ENCODE measurements around the gene LMNA.

DNA sequence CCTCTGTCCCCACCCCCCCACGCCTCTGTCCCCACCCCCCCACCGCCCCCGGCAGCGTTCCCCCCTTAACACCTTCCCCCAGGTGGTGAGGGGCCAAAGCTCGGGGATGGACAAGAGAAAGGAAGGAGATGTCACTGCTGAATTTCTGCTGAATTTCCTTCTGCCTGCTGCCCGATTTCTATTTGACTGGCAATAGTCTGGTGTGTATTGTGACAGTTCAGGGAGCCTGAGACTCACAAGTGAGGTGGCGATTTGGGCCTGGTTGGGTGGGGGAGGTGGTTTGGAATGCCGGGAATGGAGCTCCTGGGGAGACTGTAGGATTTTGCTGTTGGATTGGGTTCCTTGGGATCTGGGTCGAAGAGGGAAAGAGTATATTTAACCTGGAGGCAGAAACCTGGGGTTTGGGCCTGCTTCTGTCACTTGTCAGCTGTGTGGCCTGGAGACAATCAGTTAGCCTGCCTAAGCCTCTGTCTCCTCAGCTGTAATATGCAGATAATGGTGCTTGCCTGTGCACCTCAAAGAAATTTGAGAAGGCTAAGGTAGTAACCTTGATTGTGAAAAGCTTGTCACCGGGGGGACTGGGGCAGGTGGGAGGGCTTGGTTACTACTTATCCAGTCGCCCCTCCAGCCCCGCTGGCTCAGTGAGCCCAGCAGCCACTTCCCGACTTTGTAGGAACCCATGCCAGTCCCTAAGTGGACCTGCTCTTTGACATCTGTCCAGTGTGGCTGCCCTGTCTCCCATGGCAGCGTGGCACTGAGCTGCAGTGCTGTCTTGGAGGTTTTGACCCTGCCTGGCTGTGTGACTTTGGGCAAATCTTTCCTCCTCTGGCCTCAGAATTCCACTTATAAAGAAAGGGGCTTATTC lies 7.7 kb upstream of the LMNA start:
- TF ChIP-seq POLR2A (IDR thresholded peaks at IDR 0.05) (no peak), POLR2AphosphoS5 (IDR thresholded peaks at IDR 0.05) (no peak)
- TF ChIP-seq, protein P1, sequence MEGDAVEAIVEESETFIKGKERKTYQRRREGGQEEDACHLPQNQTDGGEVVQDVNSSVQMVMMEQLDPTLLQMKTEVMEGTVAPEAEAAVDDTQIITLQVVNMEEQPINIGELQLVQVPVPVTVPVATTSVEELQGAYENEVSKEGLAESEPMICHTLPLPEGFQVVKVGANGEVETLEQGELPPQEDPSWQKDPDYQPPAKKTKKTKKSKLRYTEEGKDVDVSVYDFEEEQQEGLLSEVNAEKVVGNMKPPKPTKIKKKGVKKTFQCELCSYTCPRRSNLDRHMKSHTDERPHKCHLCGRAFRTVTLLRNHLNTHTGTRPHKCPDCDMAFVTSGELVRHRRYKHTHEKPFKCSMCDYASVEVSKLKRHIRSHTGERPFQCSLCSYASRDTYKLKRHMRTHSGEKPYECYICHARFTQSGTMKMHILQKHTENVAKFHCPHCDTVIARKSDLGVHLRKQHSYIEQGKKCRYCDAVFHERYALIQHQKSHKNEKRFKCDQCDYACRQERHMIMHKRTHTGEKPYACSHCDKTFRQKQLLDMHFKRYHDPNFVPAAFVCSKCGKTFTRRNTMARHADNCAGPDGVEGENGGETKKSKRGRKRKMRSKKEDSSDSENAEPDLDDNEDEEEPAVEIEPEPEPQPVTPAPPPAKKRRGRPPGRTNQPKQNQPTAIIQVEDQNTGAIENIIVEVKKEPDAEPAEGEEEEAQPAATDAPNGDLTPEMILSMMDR (IDR thresholded peaks at IDR 0.05): no peak

Data from stomach (tissue), 4 donors.